Activated T-helper 2 cell treated with anti-CD3 and anti-CD28 coated beads, Interferon-gamma antibody, Interleukin-2, Interleukin-4, amounts not matched to agents 10 μg/mL and 5 μg/mL and 100 μg/mL, durations not matched to agents 14 hours and 24 hours and 36 hours (primary cell): Measurements from ENCODE around the gene SPEG. TPM values are rescaled to one million over a fixed set of nuclear protein-coding genes. Genes with fewer than 3 reads are reported as not detected.

Experiments
- DNase-seq: peaks from one replicate; pipeline ENCODE4 v3.0.0; 2021; ENCODE audit warnings: low spot score
- H3K27ac Mint-ChIP-seq: one replicate; pipeline ENCODE4 v1.8.0; 2021; ENCODE audit warnings: mixed read lengths
- H3K27me3 Mint-ChIP-seq: one replicate; pipeline ENCODE4 v1.8.0; 2021; ENCODE audit warnings: low read depth, mixed read lengths
- H3K36me3 Mint-ChIP-seq: one replicate; pipeline ENCODE4 v1.8.0; 2021; ENCODE audit warnings: low read depth, mixed read lengths
- H3K4me1 Mint-ChIP-seq: one replicate; pipeline ENCODE4 v1.8.0; 2021; ENCODE audit warnings: low read depth, mixed read lengths
- H3K4me3 Mint-ChIP-seq: one replicate; pipeline ENCODE4 v1.8.0; 2021; ENCODE audit warnings: low read depth, mild to moderate bottlenecking, moderate library complexity, mixed read lengths
- H3K9me3 Mint-ChIP-seq: one replicate; pipeline ENCODE4 v1.8.0; 2021; ENCODE audit warnings: mixed read lengths
- intact Hi-C: fragments of 100-400 bp; cut with micrococcal nuclease; formaldehyde crosslinking; loops from one replicate; pipeline ENCODE4 v1.15.1; 2023
- total RNA-seq: library from RNA; stranded (reverse); gene quantifications from 2 replicates; pipeline ENCODE4 v1.2.3, GENCODE V29; 2022

The SPEG gene
- total RNA-seq, 1 donor from 2014 or later = not detected

GRCh38 chr2:219445220-219445640, 10.6 kb downstream of the SPEG start:
- intact Hi-C loops = no loop called here
- no peak for DNase-seq
- Mint-ChIP-seq H3K4me1 (peaks cover 11% of the 10 kb centered on the region), H3K27ac (no peak overlapping the region), H3K36me3 (no peaks in the 10 kb centered on the region), H3K9me3 (no peaks in the 10 kb centered on the region), H3K4me3 (no peak overlapping the region), H3K27me3 (peaks cover 51% of the 10 kb centered on the region)

- H3K27me3 Mint-ChIP-seq = peaks cover 53% of the 10 kb centered on the region
- no peaks in the 10 kb centered on the region for H3K36me3 Mint-ChIP-seq
- H3K9me3 Mint-ChIP-seq = no peaks in the 10 kb centered on the region
- DNase-seq = no peak
- no peak overlapping the region for H3K4me3 Mint-ChIP-seq
- peaks cover 8% of the 10 kb centered on the region for H3K4me1 Mint-ChIP-seq
- H3K27ac Mint-ChIP-seq = no peak overlapping the region
- intact Hi-C loops = no loop called here
Measured at GRCh38 chr2:219446101-219446504, 11.5 kb downstream of the SPEG start.

GRCh38 chr2:219446689-219447088, 12.0 kb downstream of the SPEG start:
- no peaks in the 10 kb centered on the region for H3K9me3 Mint-ChIP-seq
- H3K27ac Mint-ChIP-seq = no peak overlapping the region
- H3K4me1 Mint-ChIP-seq = peaks cover 4% of the 10 kb centered on the region
- no peak for DNase-seq
- intact Hi-C loops = no loop called here
- H3K4me3 Mint-ChIP-seq = no peak overlapping the region
- no peaks in the 10 kb centered on the region for H3K36me3 Mint-ChIP-seq
- H3K27me3 Mint-ChIP-seq = peaks cover 48% of the 10 kb centered on the region

DNA sequence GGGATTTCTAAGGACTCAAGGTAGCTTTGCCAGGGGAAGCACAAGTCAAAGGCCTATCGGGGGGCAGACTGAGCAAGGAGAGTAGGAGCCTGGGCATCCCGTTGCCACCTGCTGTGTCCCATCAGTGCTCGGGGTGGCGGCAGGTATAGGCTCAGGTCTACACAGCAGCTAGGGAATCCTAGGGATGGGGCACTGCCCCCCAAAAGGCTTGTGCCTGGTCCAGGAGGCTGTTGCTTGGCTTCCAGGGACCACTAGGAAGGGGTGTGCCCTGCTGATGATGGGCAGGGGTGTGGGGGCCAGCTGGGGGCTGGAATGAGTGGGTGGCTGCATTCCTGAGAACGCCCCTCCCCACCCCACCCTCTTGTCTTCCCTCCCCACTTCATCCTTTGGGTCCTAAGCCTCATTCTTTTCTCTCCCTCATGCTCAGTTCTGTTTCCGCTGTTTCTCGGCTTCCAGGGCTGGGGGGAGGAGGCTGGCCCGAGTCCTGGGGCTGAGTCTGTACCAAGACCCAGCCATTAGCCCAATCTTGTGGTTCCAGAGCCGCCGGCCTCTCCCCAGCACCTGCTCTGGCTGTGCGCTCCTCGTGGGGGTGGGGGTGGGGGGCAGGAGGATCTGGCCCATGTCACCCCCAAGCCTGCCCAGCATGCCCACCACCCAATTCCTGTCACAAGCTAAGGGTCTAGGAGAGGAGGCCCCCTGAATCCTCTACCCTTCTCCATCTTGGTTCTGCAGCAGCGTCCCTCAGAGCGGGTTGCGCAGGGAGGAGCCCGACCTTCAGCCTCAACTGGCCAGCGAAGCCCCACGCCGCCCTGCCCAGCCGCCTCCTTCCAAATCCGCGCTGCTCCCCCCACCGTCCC, 12.8 kb downstream of the SPEG start:
- no peaks in the 10 kb centered on the region for H3K9me3 Mint-ChIP-seq
- no peaks in the 10 kb centered on the region for H3K36me3 Mint-ChIP-seq
- intact Hi-C loops = no loop called here
- H3K4me3 Mint-ChIP-seq = no peak overlapping the region
- H3K4me1 Mint-ChIP-seq = peaks cover 4% of the 10 kb centered on the region
- no peak overlapping the region for H3K27ac Mint-ChIP-seq
- peaks cover 46% of the 10 kb centered on the region for H3K27me3 Mint-ChIP-seq
- no peak for DNase-seq

GRCh38 chr2:219448099-219448775, 13.6 kb downstream of the SPEG start:
- intact Hi-C loops = no loop called here
- Mint-ChIP-seq H3K36me3 (no peaks in the 10 kb centered on the region), H3K27ac (no peak overlapping the region), H3K4me3 (no peak overlapping the region), H3K4me1 (no peaks in the 10 kb centered on the region), H3K9me3 (no peaks in the 10 kb centered on the region), H3K27me3 (peaks cover 38% of the 10 kb centered on the region)
- DNase-seq = no peak

DNA sequence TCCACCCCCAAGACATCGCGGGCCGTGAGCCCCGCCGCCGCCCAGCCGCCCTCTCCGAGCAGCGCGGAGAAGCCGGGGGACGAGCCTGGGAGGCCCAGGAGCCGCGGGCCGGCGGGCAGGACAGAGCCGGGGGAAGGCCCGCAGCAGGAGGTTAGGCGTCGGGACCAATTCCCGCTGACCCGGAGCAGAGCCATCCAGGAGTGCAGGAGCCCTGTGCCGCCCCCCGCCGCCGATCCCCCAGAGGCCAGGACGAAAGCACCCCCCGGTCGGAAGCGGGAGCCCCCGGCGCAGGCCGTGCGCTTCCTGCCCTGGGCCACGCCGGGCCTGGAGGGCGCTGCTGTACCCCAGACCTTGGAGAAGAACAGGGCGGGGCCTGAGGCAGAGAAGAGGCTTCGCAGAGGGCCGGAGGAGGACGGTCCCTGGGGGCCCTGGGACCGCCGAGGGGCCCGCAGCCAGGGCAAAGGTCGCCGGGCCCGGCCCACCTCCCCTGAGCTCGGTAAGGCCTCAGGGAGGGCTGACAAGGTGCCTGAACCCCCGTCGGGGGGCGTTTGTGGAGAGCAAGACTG, 14.2 kb downstream of the SPEG start:
- H3K4me1 Mint-ChIP-seq = no peaks in the 10 kb centered on the region
- no peak overlapping the region for H3K4me3 Mint-ChIP-seq
- peaks cover 32% of the 10 kb centered on the region for H3K27me3 Mint-ChIP-seq
- no peaks in the 10 kb centered on the region for H3K9me3 Mint-ChIP-seq
- no peak overlapping the region for H3K27ac Mint-ChIP-seq
- intact Hi-C loops = no loop called here
- no peaks in the 10 kb centered on the region for H3K36me3 Mint-ChIP-seq
- DNase-seq = no peak

- Mint-ChIP-seq H3K36me3 (no peaks in the 10 kb centered on the region), H3K4me3 (no peak overlapping the region), H3K4me1 (no peaks in the 10 kb centered on the region), H3K27me3 (peaks cover 28% of the 10 kb centered on the region), H3K9me3 (no peaks in the 10 kb centered on the region), H3K27ac (no peak overlapping the region)
- no peak for DNase-seq
- intact Hi-C loops = no loop called here
Measured at GRCh38 chr2:219449609-219450008, 15.0 kb downstream of the SPEG start.

- Mint-ChIP-seq H3K9me3 (no peaks in the 10 kb centered on the region), H3K27ac (no peak overlapping the region), H3K27me3 (peaks cover 20% of the 10 kb centered on the region), H3K4me1 (no peaks in the 10 kb centered on the region), H3K4me3 (no peak overlapping the region), H3K36me3 (no peaks in the 10 kb centered on the region)
- intact Hi-C loops = no loop called here
- no peak for DNase-seq
Measured at GRCh38 chr2:219451661-219452360, 17.2 kb downstream of the SPEG start.

DNA sequence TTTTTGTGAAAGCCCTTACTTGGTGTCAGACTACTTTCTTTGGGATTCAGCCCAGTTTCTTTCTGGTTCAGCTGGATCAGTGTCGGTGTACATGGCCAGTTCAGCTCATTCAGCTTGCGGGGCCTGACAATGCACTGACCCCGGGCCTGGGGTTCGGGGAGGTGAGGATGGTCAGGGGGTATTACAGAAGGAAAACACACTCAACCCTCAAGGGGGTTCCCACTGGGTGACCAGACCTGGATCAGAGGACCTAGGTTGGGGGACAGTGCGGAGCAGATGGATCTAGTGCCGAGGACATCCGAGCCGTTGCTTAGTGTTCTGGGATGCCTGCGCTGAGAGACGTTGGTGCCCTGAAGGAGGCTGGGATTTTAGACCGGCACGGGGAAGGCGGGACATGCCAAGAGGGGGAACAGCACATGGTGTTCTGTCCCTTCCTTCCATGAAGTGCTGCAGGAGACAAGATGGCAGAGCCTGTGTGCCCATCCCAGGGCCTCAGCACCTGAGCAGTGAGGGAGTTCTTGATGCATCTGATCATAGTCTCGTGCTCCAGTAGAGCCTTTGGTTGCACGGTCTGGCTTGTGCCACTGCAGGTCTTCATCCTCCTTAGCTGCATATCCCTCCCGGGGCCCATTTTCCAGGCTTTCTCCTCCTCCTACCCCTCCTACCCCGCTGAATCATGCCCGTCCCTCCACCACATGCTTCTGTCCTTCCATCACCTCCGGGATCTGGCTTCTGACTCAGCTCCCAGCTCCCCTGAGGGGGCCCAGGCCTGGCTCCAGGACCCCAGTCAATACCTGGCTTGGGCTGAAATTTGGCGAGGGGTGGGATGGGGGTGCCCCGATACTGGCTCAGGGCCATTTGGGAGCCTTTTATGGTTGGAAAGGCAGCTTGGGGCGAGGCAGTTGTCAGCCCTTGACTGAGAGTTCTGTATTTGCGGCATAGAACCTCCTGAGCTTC, 18.0 kb downstream of the SPEG start:
- DNase-seq = no peak
- no peak overlapping the region for H3K4me3 Mint-ChIP-seq
- intact Hi-C loops = no loop called here
- H3K4me1 Mint-ChIP-seq = no peaks in the 10 kb centered on the region
- H3K27ac Mint-ChIP-seq = no peak overlapping the region
- no peaks in the 10 kb centered on the region for H3K36me3 Mint-ChIP-seq
- H3K9me3 Mint-ChIP-seq = no peaks in the 10 kb centered on the region
- peaks cover 20% of the 10 kb centered on the region for H3K27me3 Mint-ChIP-seq

- Mint-ChIP-seq H3K4me1 (peaks cover 7% of the 10 kb centered on the region), H3K27me3 (peaks cover 20% of the 10 kb centered on the region), H3K9me3 (no peaks in the 10 kb centered on the region), H3K36me3 (no peaks in the 10 kb centered on the region), H3K27ac (no peak overlapping the region), H3K4me3 (no peak overlapping the region)
- no peak for DNase-seq
- intact Hi-C loops = no loop called here
Measured at GRCh38 chr2:219453671-219454590, 19.3 kb downstream of the SPEG start.

- H3K27me3 Mint-ChIP-seq = peaks cover 5% of the 10 kb centered on the region
- no peaks in the 10 kb centered on the region for H3K36me3 Mint-ChIP-seq
- H3K27ac Mint-ChIP-seq = no peak overlapping the region
- intact Hi-C loops = no loop called here
- peaks cover 7% of the 10 kb centered on the region for H3K4me1 Mint-ChIP-seq
- no peak for DNase-seq
- H3K9me3 Mint-ChIP-seq = no peaks in the 10 kb centered on the region
- no peak overlapping the region for H3K4me3 Mint-ChIP-seq
Measured at GRCh38 chr2:219455581-219455980, 20.9 kb downstream of the SPEG start.
